Common myeloid progenitor, CD34-positive (primary cell): Measurements from ENCODE around the gene PYCARD.

Experiments
- CTCF ChIA-PET: fragments of 350-600 bp; sonication (Branson Sonifier 250); formaldehyde crosslinking; loops from one replicate; lab custom pipeline; 2021; ENCODE audit warnings: antibody characterized with exemption; lab: Charles Lee
- POLR2A ChIA-PET: fragments of 350-600 bp; sonication (Branson Sonifier 250); formaldehyde crosslinking; loops from one replicate; lab custom pipeline; 2021; ENCODE audit warnings: antibody characterized with exemption; lab: Charles Lee
- DNase-seq, 3 donors: peaks; one replicate each; pipeline versions ENCODE4 v3.0.0 to v3.0.0-alpha.2; 2013
- H3K27ac ChIP-seq, 2 experiments: 1 replicate in 1 of 2; 2 replicates in 1 of 2; pipeline ENCODE4 v1.7.0; 2013; ENCODE audit warnings: inconsistent platforms in 2 of 2, low read length in 2 of 2, mild to moderate bottlenecking in 2 of 2, low read depth in 1 of 2, moderate library complexity in 1 of 2; ENCODE audit not compliant: severe bottlenecking in 2 of 2, insufficient read depth in 1 of 2, poor library complexity in 1 of 2
- H3K27me3 ChIP-seq, 5 experiments: replicated peaks in 2 of 5; 1 replicate in 3 of 5; 2 replicates in 2 of 5; pipeline versions ENCODE4 v1.6.1 to v1.7.0; 2013; ENCODE audit warnings: low read length in 4 of 5, mild to moderate bottlenecking in 2 of 5, moderate library complexity in 2 of 5, inconsistent platforms in 1 of 5; ENCODE audit not compliant: insufficient read depth in 5 of 5, control insufficient read depth in 4 of 5
- H3K36me3 ChIP-seq, 4 experiments: 1 replicate in 2 of 4; 2 replicates in 2 of 4; pipeline versions ENCODE4 v1.6.1 to v1.7.0; 2013; ENCODE audit warnings: low read length in 3 of 4, control low read depth in 1 of 4, mild to moderate bottlenecking in 1 of 4; ENCODE audit not compliant: control insufficient read depth in 4 of 4, insufficient read depth in 4 of 4
- H3K4me1 ChIP-seq, 4 experiments: 1 replicate in 3 of 4; 2 replicates in 1 of 4; pipeline versions ENCODE4 v1.6.1 to v1.7.1; 2013; ENCODE audit warnings: low read length in 3 of 4, mild to moderate bottlenecking in 3 of 4, control low read depth in 1 of 4, inconsistent platforms in 1 of 4, moderate library complexity in 1 of 4; ENCODE audit not compliant: control insufficient read depth in 4 of 4, insufficient read depth in 4 of 4; ENCODE audit errors: control extremely low read depth in 1 of 4
- H3K4me3 ChIP-seq, 7 experiments: 1 replicate in 4 of 7; 2 replicates in 3 of 7; pipeline versions ENCODE4 v1.5.1 to v1.7.0; 2013; ENCODE audit warnings: mild to moderate bottlenecking in 7 of 7, low read length in 6 of 7, moderate library complexity in 6 of 7, inconsistent platforms in 2 of 7, low read depth in 2 of 7, control low read depth in 1 of 7; ENCODE audit not compliant: insufficient read depth in 4 of 7, control insufficient read depth in 1 of 7; ENCODE audit errors: extremely low read depth in 1 of 7
- H3K9me3 ChIP-seq, 5 experiments: 1 replicate in 4 of 5; 2 replicates in 1 of 5; pipeline versions ENCODE4 v1.6.1 to v1.7.1; 2013; ENCODE audit warnings: low read length in 4 of 5, mild to moderate bottlenecking in 2 of 5, inconsistent platforms in 1 of 5, low read depth in 1 of 5, moderate library complexity in 1 of 5; ENCODE audit not compliant: control insufficient read depth in 4 of 5, insufficient read depth in 2 of 5; ENCODE audit errors: control extremely low read depth in 1 of 5
- WGBS: methylation state at CpG from one replicate; pipeline ENCODE4 v1.1.5; 2013; ENCODE audit not compliant: insufficient coverage; 5-methylcytosine and 5-hydroxymethylcytosine counted together

Gene PYCARD

DNA sequence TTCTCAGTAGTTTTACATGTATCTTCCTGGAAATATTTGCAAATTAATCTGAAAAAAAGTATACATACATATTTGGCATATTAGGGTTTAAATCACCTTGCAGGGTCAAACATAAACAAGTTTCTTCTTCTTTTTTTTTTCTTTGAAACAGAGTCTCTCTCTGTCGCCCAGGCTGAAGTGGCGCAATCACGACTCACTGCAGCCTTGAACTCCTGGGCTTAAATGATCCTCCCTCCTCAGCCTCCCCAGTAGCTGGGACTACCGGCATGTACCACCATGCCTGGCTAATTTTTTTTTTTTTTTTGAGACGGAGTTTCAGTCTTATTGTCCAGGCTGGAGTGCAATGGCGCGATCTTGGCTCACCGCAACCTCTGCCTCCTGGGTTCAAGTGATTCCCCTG, 35.2 kb downstream of the PYCARD start:
- Histone ChIP-seq H3K9me3 (no peaks in the 10 kb centered on the region), H3K27me3 (no peaks in the 10 kb centered on the region), H3K36me3 (no peaks in the 10 kb centered on the region), H3K4me3 (no peak overlapping the region), H3K27ac (no peak overlapping the region), H3K4me1 (no peaks in the 10 kb centered on the region)
- CTCF ChIA-PET = interaction anchor here (0.9 to 4.0 kb wide), 2 partner anchors 10 to 19 kb away, joined by 3 to 17 read pairs; no protein-coding TSS in a partner anchor
- DNase-seq = no peak
- 78% methylated on average over 4 of the region's 8 CpGs for WGBS
- POLR2A ChIA-PET = no interaction called here

- Histone ChIP-seq H3K4me3 (peak overlapping the region in 2 of 7 experiments; percentile 11 to 50), H3K9me3 (no peaks in the 10 kb centered on the region), H3K27me3 (peaks cover 0 to 1% (median 0%) of the 10 kb centered on the region in 5 experiments), H3K36me3 (no peaks in the 10 kb centered on the region), H3K4me1 (peaks cover 0 to 11% (median 6%) of the 10 kb centered on the region in 4 experiments), H3K27ac (no peak overlapping the region)
- ChIA-PET POLR2A (interaction anchor here (0.6 to 1.1 kb wide), 5 partner anchors 20 to 302 kb away, joined by 3 to 4 read pairs (median 3); partner anchors contain the start of genes ZNF646 and ZNF668), CTCF (interaction anchor here (0.6 to 3.8 kb wide), 11 partner anchors 9 to 177 kb away, joined by 3 to 19 read pairs (median 4); no protein-coding TSS in a partner anchor)
- peak in 2 of 3 donors; percentile 68 to 74 for DNase-seq
- WGBS = 5% methylated on average over 7 of the region's 8 CpGs
Measured at GRCh38 chr16:31157136-31157535, 45.4 kb downstream of the PYCARD start.
